Activated CD8-positive, alpha-beta T cell treated with anti-CD3 and anti-CD28 coated beads, Interleukin-2, amount 10 ng/mL, durations not matched to agents 7 days and 5 days (primary cell): ENCODE data around the gene UBAP2L. TPM values are rescaled to one million over a fixed set of nuclear protein-coding genes. Genes with fewer than 3 reads are reported as not detected.
A peak's percentile ranks its signal among the peaks of the same experiment; 100 is the strongest.

ENCODE experiments used
- ATAC-seq: fragments of 150-1000 bp; cut with Tn5 transposase; one replicate; pipeline ENCODE4 v1.10.0; 2021; ENCODE audit warnings: moderate library complexity
- CTCF ChIA-PET: fragments of 350-600 bp; sonication (Branson Sonifier 250); formaldehyde crosslinking; loops from one replicate; lab custom pipeline; 2021; ENCODE audit warnings: antibody characterized with exemption; lab: Charles Lee
- POLR2A ChIA-PET: fragments of 350-600 bp; sonication (Branson Sonifier 250); formaldehyde crosslinking; loops from one replicate; lab custom pipeline; 2021; ENCODE audit warnings: antibody characterized with exemption; lab: Charles Lee
- DNase-seq: peaks from one replicate; pipeline ENCODE4 v3.0.0-alpha.2; 2020
- H3K27ac Mint-ChIP-seq: one replicate; pipeline ENCODE4 v1.8.0; 2021; ENCODE audit warnings: mild to moderate bottlenecking, mixed read lengths
- H3K27me3 Mint-ChIP-seq: one replicate; pipeline ENCODE4 v1.8.0; 2021; ENCODE audit warnings: low read depth, mixed read lengths
- H3K36me3 Mint-ChIP-seq: one replicate; pipeline ENCODE4 v1.8.0; 2021; ENCODE audit warnings: low read depth, mixed read lengths
- H3K4me1 Mint-ChIP-seq: one replicate; pipeline ENCODE4 v1.8.0; 2021; ENCODE audit warnings: low read depth, mixed read lengths
- H3K4me3 Mint-ChIP-seq: one replicate; pipeline ENCODE4 v1.8.0; 2021; ENCODE audit warnings: mild to moderate bottlenecking, mixed read lengths
- H3K9me3 Mint-ChIP-seq: one replicate; pipeline ENCODE4 v1.8.0; 2022; ENCODE audit warnings: mixed read lengths; ENCODE audit not compliant: insufficient read depth
- total RNA-seq, 2 experiments: library from RNA; stranded (reverse); gene quantifications; one replicate each; pipeline ENCODE4 v1.2.3, GENCODE V29; 2021

The UBAP2L gene
- total RNA-seq = 100 to 1,000 TPM; 176 to 179 TPM

GRCh38 chr1:154220071-154220969 lies at the start of gene UBAP2L:
Gene UBAP2L (plus strand): TSS chr1:154220955. CDS start chr1:154225124, 4,169 bp downstream.
- Mint-ChIP-seq H3K9me3 (peaks cover 9% of the 10 kb centered on the region), H3K36me3 (peaks cover 72% of the 10 kb centered on the region), H3K27ac (peak within 1 kb of the TSS; percentile 98), H3K4me1 (peaks cover 62% of the 10 kb centered on the region), H3K4me3 (peak within 1 kb of the TSS; percentile 99), H3K27me3 (no peaks in the 10 kb centered on the region)
- ATAC-seq = peak; percentile 88
- POLR2A ChIA-PET = interaction anchor here (0.6 to 2.6 kb wide), 15 partner anchors 19 to 721 kb away, joined by 3 to 18 read pairs (median 4); partner anchors contain the start of gene RPS27
- DNase-seq = peak; percentile 99
- CTCF ChIA-PET = interaction anchor here (0.9 to 5.2 kb wide), 7 partner anchors 13 to 233 kb away, joined by 3 to 39 read pairs (median 5); no protein-coding TSS in a partner anchor

- ChIA-PET CTCF (no interaction called here), POLR2A (interaction anchor here (1.3 to 3.1 kb wide), 2 partner anchors 11 to 12 kb away, joined by 8 to 17 read pairs; no protein-coding TSS in a partner anchor)
- no peaks in the 10 kb centered on the region for H3K9me3 Mint-ChIP-seq
- DNase-seq (no peak), ATAC-seq (peak; percentile 21)
- H3K4me1 Mint-ChIP-seq = peaks cover 38% of the 10 kb centered on the region
- H3K4me3 Mint-ChIP-seq = no peak overlapping the region
- peaks cover 79% of the 10 kb centered on the region for H3K36me3 Mint-ChIP-seq
- no peak overlapping the region for H3K27ac Mint-ChIP-seq
- H3K27me3 Mint-ChIP-seq = no peaks in the 10 kb centered on the region
Observed at GRCh38 chr1:154171223-154171583, 49.6 kb upstream of the UBAP2L start.

GRCh38 chr1:154171880-154172279 lies 48.9 kb upstream of the UBAP2L start:
- Mint-ChIP-seq H3K9me3 (no peaks in the 10 kb centered on the region), H3K4me1 (peaks cover 40% of the 10 kb centered on the region), H3K4me3 (no peak overlapping the region), H3K27me3 (no peaks in the 10 kb centered on the region), H3K36me3 (peaks cover 76% of the 10 kb centered on the region), H3K27ac (no peak overlapping the region)
- ATAC-seq (no peak), DNase-seq (no peak)
- POLR2A ChIA-PET = no interaction called here
- CTCF ChIA-PET = no interaction called here

GRCh38 chr1:154174654-154175053 lies 46.1 kb upstream of the UBAP2L start:
- ATAC-seq = no peak
- Mint-ChIP-seq H3K4me3 (no peak overlapping the region), H3K36me3 (peaks cover 82% of the 10 kb centered on the region), H3K27ac (no peak overlapping the region), H3K27me3 (no peaks in the 10 kb centered on the region), H3K9me3 (no peaks in the 10 kb centered on the region), H3K4me1 (peaks cover 62% of the 10 kb centered on the region)
- no peak for DNase-seq
- ChIA-PET POLR2A (interaction anchor here (1.3 kb wide), 1 partner anchor 184 kb away, joined by 3 read pairs; the partner anchor contains the start of gene RPS27), CTCF (no interaction called here)

GRCh38 chr1:154176337-154176736 lies 44.4 kb upstream of the UBAP2L start:
- Mint-ChIP-seq H3K27me3 (no peaks in the 10 kb centered on the region), H3K9me3 (no peaks in the 10 kb centered on the region), H3K27ac (peak overlapping the region; percentile 41), H3K4me1 (peaks cover 70% of the 10 kb centered on the region), H3K36me3 (peaks cover 81% of the 10 kb centered on the region), H3K4me3 (no peak overlapping the region)
- ATAC-seq = no peak
- DNase-seq = no peak
- CTCF ChIA-PET = interaction anchor here (0.9 to 3.4 kb wide), 3 partner anchors 11 to 158 kb away, joined by 3 to 11 read pairs (median 6); no protein-coding TSS in a partner anchor
- POLR2A ChIA-PET = interaction anchor here (1.3 to 8.1 kb wide), 2 partner anchors 17 to 45 kb away, joined by 3 to 84 read pairs; no protein-coding TSS in a partner anchor

- H3K27me3 Mint-ChIP-seq = no peaks in the 10 kb centered on the region
- no peaks in the 10 kb centered on the region for H3K9me3 Mint-ChIP-seq
- H3K4me1 Mint-ChIP-seq = peaks cover 61% of the 10 kb centered on the region
- peak overlapping the region; percentile 100 for H3K27ac Mint-ChIP-seq
- H3K36me3 Mint-ChIP-seq = peaks cover 79% of the 10 kb centered on the region
- ATAC-seq (no peak), DNase-seq (no peak)
- ChIA-PET CTCF (interaction anchor here (0.6 to 3.4 kb wide), 9 partner anchors 20 to 369 kb away, joined by 3 to 11 read pairs (median 4); no protein-coding TSS in a partner anchor), POLR2A (interaction anchor here (0.9 to 8.1 kb wide), 6 partner anchors 9 to 188 kb away, joined by 3 to 84 read pairs (median 4); no protein-coding TSS in a partner anchor)
- H3K4me3 Mint-ChIP-seq = peak overlapping the region; percentile 99
Observed at GRCh38 chr1:154178013-154178412, 42.7 kb upstream of the UBAP2L start.

- H3K4me3 Mint-ChIP-seq = peak overlapping the region; percentile 99
- H3K4me1 Mint-ChIP-seq = peaks cover 65% of the 10 kb centered on the region
- ATAC-seq (no peak), DNase-seq (no peak)
- CTCF ChIA-PET = interaction anchor here (1.3 to 3.6 kb wide), 4 partner anchors 20 to 192 kb away, joined by 3 to 23 read pairs (median 9); no protein-coding TSS in a partner anchor
- POLR2A ChIA-PET = interaction anchor here (0.9 to 8.1 kb wide), 5 partner anchors 10 to 189 kb away, joined by 3 to 84 read pairs (median 3); no protein-coding TSS in a partner anchor
- H3K27me3 Mint-ChIP-seq = no peaks in the 10 kb centered on the region
- peaks cover 79% of the 10 kb centered on the region for H3K36me3 Mint-ChIP-seq
- H3K9me3 Mint-ChIP-seq = no peaks in the 10 kb centered on the region
- peak overlapping the region; percentile 100 for H3K27ac Mint-ChIP-seq
Observed at GRCh38 chr1:154178911-154179811, 41.6 kb upstream of the UBAP2L start.

- H3K27me3 Mint-ChIP-seq = no peaks in the 10 kb centered on the region
- peaks cover 65% of the 10 kb centered on the region for H3K4me1 Mint-ChIP-seq
- ChIA-PET POLR2A (interaction anchor here (1.2 to 8.1 kb wide), 6 partner anchors 11 to 213 kb away, joined by 3 to 84 read pairs (median 8); partner anchors contain the start of genes ATP8B2, CREB3L4 and UBAP2L), CTCF (interaction anchor here (2.4 to 3.6 kb wide), 3 partner anchors 19 to 155 kb away, joined by 14 to 23 read pairs (median 18); no protein-coding TSS in a partner anchor)
- H3K27ac Mint-ChIP-seq = peak overlapping the region; percentile 100
- DNase-seq (no peak), ATAC-seq (no peak)
- H3K9me3 Mint-ChIP-seq = no peaks in the 10 kb centered on the region
- H3K36me3 Mint-ChIP-seq = peaks cover 71% of the 10 kb centered on the region
- H3K4me3 Mint-ChIP-seq = peak overlapping the region; percentile 99
Observed at GRCh38 chr1:154179946-154180687, 40.6 kb upstream of the UBAP2L start.

GRCh38 chr1:154181944-154182343 lies 38.8 kb upstream of the UBAP2L start:
- Mint-ChIP-seq H3K9me3 (no peaks in the 10 kb centered on the region), H3K36me3 (peaks cover 58% of the 10 kb centered on the region), H3K27ac (peak overlapping the region; percentile 100), H3K27me3 (no peaks in the 10 kb centered on the region), H3K4me1 (peaks cover 57% of the 10 kb centered on the region), H3K4me3 (peak overlapping the region; percentile 99)
- CTCF ChIA-PET = interaction anchor here (1.4 to 3.6 kb wide), 6 partner anchors 17 to 214 kb away, joined by 3 to 23 read pairs (median 10); partner anchors contain the start of genes CREB3L4 and RAB13
- ATAC-seq (no peak), DNase-seq (no peak)
- POLR2A ChIA-PET = interaction anchor here (0.9 to 8.1 kb wide), 13 partner anchors 11 to 191 kb away, joined by 3 to 84 read pairs (median 5); partner anchors contain the start of genes RPS27 and UBAP2L
